Measurements from ENCODE around the gene SRPK3. TPM values are rescaled to one million over a fixed set of nuclear protein-coding genes. Genes with fewer than 3 reads are reported as not detected.

The SRPK3 gene
- total RNA-seq, 1 donor from 2014 or later = 0.18 TPM

DNA sequence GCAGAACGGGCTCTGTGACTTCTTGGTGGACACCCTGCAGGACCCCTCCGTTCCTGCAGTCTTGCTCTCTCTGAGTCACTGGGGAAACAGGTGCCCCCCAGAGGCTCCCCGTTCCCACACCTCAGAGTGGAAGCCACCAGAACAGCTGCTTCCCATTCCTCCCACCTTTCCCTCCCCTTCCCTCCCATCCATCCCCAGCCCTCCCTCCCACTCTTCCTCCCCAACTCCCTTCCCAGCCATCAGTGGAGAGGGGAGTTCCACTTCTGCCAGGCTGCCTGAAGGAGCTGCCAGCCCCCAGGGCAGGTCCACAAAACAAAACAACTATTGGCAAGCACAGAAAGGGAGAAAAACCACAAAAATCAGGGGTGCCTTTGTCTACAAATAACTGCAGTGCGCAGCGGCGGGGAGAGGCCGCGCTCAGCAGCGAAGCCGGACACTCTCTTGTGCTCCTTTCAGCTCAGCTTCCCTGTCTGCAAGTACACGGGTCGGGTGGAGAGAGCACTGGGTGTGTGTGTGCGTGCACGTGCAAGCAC lies 21.7 kb downstream of the SRPK3 start:
- Mint-ChIP-seq H3K36me3 (ENCODE audit: low read depth, unreplicated experiment) (no peaks in the 10 kb centered on the region), H3K4me1 (ENCODE audit: unreplicated experiment) (no peaks in the 10 kb centered on the region), H3K27ac (ENCODE audit: unreplicated experiment) (no peak overlapping the region), H3K4me3 (ENCODE audit: unreplicated experiment) (no peak overlapping the region), H3K27me3 (ENCODE audit: unreplicated experiment) (peaks cover 4% of the 10 kb centered on the region), H3K9me3 (ENCODE audit: unreplicated experiment) (no peaks in the 10 kb centered on the region)
- DNase-seq (ENCODE audit: low spot score) = no peak
- TF ChIP-seq, protein P1, sequence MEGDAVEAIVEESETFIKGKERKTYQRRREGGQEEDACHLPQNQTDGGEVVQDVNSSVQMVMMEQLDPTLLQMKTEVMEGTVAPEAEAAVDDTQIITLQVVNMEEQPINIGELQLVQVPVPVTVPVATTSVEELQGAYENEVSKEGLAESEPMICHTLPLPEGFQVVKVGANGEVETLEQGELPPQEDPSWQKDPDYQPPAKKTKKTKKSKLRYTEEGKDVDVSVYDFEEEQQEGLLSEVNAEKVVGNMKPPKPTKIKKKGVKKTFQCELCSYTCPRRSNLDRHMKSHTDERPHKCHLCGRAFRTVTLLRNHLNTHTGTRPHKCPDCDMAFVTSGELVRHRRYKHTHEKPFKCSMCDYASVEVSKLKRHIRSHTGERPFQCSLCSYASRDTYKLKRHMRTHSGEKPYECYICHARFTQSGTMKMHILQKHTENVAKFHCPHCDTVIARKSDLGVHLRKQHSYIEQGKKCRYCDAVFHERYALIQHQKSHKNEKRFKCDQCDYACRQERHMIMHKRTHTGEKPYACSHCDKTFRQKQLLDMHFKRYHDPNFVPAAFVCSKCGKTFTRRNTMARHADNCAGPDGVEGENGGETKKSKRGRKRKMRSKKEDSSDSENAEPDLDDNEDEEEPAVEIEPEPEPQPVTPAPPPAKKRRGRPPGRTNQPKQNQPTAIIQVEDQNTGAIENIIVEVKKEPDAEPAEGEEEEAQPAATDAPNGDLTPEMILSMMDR (IDR thresholded peaks at IDR 0.05; ENCODE audit: unreplicated experiment) = no peak

DNA sequence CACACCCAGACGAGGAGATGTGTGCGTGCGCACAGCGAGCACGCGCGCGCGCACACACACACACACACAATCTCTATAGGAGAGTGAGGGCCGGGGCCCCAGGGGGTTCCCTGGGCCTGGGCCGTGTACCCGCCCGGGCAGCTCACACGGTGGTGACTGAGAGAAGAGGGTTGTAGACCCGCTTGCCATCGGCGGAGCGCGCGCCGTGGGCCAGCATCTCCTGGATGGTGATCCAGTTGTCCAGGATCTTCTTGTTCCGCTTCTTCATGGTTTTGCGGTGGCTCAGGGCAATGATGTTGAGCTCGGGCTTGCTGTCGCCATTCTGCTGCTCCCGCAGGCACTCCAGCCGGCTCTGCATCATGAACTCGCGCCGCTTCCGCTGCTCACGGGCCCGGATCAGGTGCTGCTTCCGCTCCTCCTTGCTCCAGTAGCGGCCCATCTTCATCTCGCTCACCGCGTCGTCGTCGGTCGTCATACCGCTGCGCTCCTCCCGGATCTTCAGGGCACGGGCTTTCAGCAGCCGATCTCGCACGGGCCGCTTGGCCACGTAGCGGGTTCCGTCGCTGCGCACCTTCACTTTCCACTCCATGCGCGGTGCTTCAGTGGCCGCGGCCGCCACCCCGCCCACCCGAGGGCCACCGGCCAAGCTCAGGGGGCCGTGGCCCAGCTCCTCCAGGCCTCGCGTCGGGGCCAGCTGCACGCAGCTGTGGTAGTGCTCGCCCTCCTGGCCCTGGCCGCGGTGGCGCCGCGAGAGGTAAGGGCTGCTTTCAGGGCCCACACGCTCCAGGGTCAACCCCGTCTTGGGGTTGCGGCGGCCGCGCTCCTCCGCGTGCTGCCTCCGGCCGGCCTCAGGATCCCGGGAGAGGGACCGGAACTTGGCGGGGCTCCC lies 22.6 kb downstream of the SRPK3 start:
- no peaks in the 10 kb centered on the region for H3K4me1 Mint-ChIP-seq (ENCODE audit: unreplicated experiment)
- peaks cover 2% of the 10 kb centered on the region for H3K27me3 Mint-ChIP-seq (ENCODE audit: unreplicated experiment)
- no peak overlapping the region for H3K27ac Mint-ChIP-seq (ENCODE audit: unreplicated experiment)
- H3K9me3 Mint-ChIP-seq (ENCODE audit: unreplicated experiment) = no peaks in the 10 kb centered on the region
- H3K4me3 Mint-ChIP-seq (ENCODE audit: unreplicated experiment) = no peak overlapping the region
- H3K36me3 Mint-ChIP-seq (ENCODE audit: low read depth, unreplicated experiment) = no peaks in the 10 kb centered on the region
- no peak for DNase-seq (ENCODE audit: low spot score)
- TF ChIP-seq, protein P1 (IDR thresholded peaks at IDR 0.05; ENCODE audit: unreplicated experiment) = no peak

DNA sequence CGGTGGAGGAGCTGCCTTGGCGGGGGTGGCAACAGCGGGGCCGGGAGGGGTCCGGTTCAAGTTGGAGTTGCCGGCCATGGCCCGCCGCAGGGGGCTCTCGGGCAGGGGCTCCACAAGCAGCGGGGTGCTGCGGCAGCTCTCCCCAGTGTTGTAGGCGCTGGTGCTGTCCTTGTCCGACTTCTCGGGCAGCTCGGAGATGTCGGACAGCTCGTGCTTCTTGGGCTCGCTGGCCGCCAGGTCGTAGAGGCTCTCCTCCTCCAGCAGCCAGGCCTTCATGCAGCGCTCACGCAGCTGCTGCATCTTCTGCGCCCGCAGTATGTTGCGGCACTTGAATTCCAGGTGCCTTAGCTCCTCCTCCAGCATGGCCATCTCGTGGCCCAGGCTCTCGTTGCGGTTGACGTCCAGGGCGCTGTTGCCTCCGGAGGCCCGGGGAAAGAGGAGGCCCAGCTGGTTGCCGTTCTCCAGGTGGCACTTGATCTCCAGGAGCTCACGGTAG lies 23.3 kb downstream of the SRPK3 start:
- Mint-ChIP-seq H3K27me3 (ENCODE audit: unreplicated experiment) (peaks cover 2% of the 10 kb centered on the region), H3K4me3 (ENCODE audit: unreplicated experiment) (no peak overlapping the region), H3K36me3 (ENCODE audit: low read depth, unreplicated experiment) (no peaks in the 10 kb centered on the region), H3K4me1 (ENCODE audit: unreplicated experiment) (no peaks in the 10 kb centered on the region), H3K27ac (ENCODE audit: unreplicated experiment) (no peak overlapping the region), H3K9me3 (ENCODE audit: unreplicated experiment) (no peaks in the 10 kb centered on the region)
- TF ChIP-seq, protein P1 (IDR thresholded peaks at IDR 0.05; ENCODE audit: unreplicated experiment) = no peak
- DNase-seq (ENCODE audit: low spot score) = no peak

DNA sequence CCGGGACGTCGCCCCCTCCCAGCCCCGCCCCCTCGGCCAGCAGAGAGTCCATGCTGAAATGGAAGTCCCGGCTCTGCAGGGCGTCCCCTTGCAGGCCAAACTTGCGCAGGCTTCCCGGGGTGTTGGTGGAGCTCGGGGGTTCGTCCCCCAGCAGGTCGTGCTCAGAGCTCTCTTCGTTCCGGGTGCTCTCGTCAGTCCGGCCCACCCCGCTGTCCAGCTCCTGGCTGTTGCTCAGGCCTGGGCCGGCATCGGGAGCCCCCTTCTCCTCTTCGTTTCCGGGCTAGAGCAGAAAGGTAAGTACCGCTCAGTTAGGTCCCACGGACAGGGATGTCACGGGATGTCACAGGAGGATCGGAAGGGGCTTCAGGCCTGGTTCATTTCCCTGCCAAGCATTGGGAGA lies 23.8 kb downstream of the SRPK3 start:
- TF ChIP-seq, protein P1 (IDR thresholded peaks at IDR 0.05; ENCODE audit: unreplicated experiment) = no peak
- H3K36me3 Mint-ChIP-seq (ENCODE audit: low read depth, unreplicated experiment) = no peaks in the 10 kb centered on the region
- H3K9me3 Mint-ChIP-seq (ENCODE audit: unreplicated experiment) = no peaks in the 10 kb centered on the region

DNA sequence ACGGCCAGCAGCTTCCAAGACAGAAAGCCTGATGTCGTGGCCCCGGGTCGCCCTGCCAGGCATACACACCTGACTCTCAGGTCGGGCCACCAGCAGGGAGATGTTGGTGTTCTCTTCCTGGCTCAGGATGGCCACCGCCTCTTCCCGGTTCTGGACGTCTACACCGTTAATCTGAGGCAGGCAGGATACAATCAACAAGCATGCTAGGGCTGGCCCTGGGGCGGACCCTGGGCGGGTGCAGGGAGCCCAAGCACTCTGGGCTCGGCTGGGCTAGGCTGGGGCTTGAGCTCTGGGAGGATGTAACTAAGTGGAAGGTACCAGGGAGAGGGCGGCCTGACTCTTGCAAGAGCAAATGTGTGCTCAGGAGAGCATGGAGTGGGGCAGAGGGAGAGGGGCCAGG lies 24.6 kb downstream of the SRPK3 start:
- TF ChIP-seq, protein P1 (IDR thresholded peaks at IDR 0.05; ENCODE audit: unreplicated experiment) = no peak
- DNase-seq (ENCODE audit: low spot score) = no peak
- H3K27ac Mint-ChIP-seq (ENCODE audit: unreplicated experiment) = no peak overlapping the region
- H3K4me3 Mint-ChIP-seq (ENCODE audit: unreplicated experiment) = no peak overlapping the region
- H3K27me3 Mint-ChIP-seq (ENCODE audit: unreplicated experiment) = peaks cover 2% of the 10 kb centered on the region
- no peaks in the 10 kb centered on the region for H3K4me1 Mint-ChIP-seq (ENCODE audit: unreplicated experiment)
- no peaks in the 10 kb centered on the region for H3K36me3 Mint-ChIP-seq (ENCODE audit: low read depth, unreplicated experiment)
- H3K9me3 Mint-ChIP-seq (ENCODE audit: unreplicated experiment) = no peaks in the 10 kb centered on the region

More for the DNA sequence above, 23.8 kb downstream of the SRPK3 start:
- H3K27ac Mint-ChIP-seq (ENCODE audit: unreplicated experiment) = no peak overlapping the region
- no peak overlapping the region for H3K4me3 Mint-ChIP-seq (ENCODE audit: unreplicated experiment)
- no peak for DNase-seq (ENCODE audit: low spot score)
- peaks cover 2% of the 10 kb centered on the region for H3K27me3 Mint-ChIP-seq (ENCODE audit: unreplicated experiment)
- no peaks in the 10 kb centered on the region for H3K4me1 Mint-ChIP-seq (ENCODE audit: unreplicated experiment)

All from endothelial cell (in vitro differentiated cells).